HG02852 (cell line): ENCODE measurements around the gene CLEC2L.

Experiments used
- ATAC-seq: cut with Tn5 transposase; IDR thresholded peaks from one replicate; pipeline ENCODE4 v1.9.1; 2021; ENCODE audit warnings: mild to moderate bottlenecking, moderate library complexity; ENCODE audit not compliant: unreplicated experiment

CLEC2L gene

GRCh38 chr7:139573871-139574270 lies 50.4 kb downstream of the CLEC2L start:
- ATAC-seq, result no peak

GRCh38 chr7:139574618-139575337 lies 51.3 kb downstream of the CLEC2L start:
- no peak for ATAC-seq

GRCh38 chr7:139575338-139575680 lies 51.8 kb downstream of the CLEC2L start:
- no peak for ATAC-seq

- ATAC-seq, result no peak
Measured at GRCh38 chr7:139576179-139576973, 52.9 kb downstream of the CLEC2L start.

GRCh38 chr7:139580435-139580834 lies 57.0 kb downstream of the CLEC2L start:
- ATAC-seq, result no peak

GRCh38 chr7:139582130-139582650 lies 58.7 kb downstream of the CLEC2L start:
- ATAC-seq, result no peak

GRCh38 chr7:139582671-139583155 lies 59.2 kb downstream of the CLEC2L start:
- no peak for ATAC-seq

- ATAC-seq, result no peak
Measured at GRCh38 chr7:139583826-139584553, 60.5 kb downstream of the CLEC2L start.

- no peak for ATAC-seq
Measured at GRCh38 chr7:139585042-139585441, 61.6 kb downstream of the CLEC2L start.

GRCh38 chr7:139586286-139586685 lies 62.8 kb downstream of the CLEC2L start:
- ATAC-seq, result no peak

- ATAC-seq, result no peak
Measured at GRCh38 chr7:139587535-139587934, 64.0 kb downstream of the CLEC2L start.

- no peak for ATAC-seq
Measured at GRCh38 chr7:139588632-139589031, 65.1 kb downstream of the CLEC2L start.

- ATAC-seq, result no peak
Measured at GRCh38 chr7:139589474-139589873, 66.0 kb downstream of the CLEC2L start.

GRCh38 chr7:139591550-139592195 lies 68.2 kb downstream of the CLEC2L start:
- no peak for ATAC-seq

GRCh38 chr7:139592801-139593461 lies 69.4 kb downstream of the CLEC2L start:
- no peak for ATAC-seq

- ATAC-seq, result no peak
Measured at GRCh38 chr7:139594090-139594489, 70.6 kb downstream of the CLEC2L start.
